ENCODE measurements around the gene CAPN1.

Gene CAPN1

DNA sequence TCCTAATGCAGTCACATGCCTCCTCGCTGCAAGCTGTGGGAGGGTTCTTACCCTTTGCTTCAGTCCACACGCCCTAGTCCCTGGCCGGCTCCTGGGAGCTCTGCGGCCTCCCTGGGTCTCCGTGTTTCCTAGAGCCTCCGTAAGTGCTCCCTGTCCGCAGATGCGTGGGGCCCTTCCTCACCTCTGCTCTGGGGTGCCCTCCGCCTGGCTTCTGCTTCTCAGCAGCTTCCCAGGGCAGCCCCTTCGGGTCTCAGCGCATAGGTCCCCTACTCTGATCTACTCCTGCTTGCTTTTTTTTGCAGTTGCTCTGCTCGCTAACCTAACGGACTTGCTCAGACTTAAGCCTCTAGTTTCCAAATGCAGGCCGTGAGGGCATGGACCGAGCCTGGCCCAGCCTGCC lies 22.4 kb downstream of the CAPN1 start:
- no peak for DNase-seq

DNA sequence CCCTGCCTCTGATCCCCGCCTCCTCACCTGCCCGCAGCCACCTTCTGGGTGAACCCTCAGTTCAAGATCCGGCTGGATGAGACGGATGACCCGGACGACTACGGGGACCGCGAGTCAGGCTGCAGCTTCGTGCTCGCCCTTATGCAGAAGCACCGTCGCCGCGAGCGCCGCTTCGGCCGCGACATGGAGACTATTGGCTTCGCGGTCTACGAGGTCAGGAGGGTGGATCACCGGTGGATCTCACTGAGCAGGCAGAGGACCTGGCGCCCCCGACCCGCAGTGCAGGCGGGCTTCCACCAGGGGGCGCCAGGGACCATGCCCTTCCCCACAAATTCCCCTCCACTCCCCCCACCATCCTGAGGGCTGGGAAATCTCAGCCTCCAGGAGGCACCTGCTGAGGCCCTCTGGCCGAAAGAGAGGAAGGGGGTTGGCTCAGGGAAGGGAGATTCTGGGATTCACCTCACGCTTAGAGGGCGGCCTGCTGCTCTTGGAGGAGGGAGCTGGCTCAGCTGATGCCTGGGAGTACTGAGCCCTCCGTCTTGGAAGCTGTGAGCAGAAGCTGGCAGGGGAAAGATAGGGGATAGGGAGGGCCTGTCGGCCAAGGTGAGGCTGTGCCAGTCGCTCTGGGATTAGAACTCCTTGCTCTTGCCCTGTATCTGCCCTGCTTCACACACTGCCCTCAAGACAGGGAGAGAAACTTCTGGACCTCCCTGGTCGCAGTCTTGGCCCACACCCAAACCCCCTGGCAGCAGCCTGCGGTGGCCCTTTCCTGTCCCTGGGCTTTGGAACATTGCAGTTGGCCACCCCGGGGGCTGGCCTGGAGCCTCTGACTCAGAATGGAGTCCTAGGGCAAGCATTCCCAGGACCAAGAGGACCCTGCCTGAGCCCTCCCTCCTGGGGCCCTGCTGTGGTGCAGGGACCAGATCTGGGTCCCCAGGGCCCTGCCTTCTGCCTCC lies 23.2 kb downstream of the CAPN1 start:
- DNase-seq = no peak

DNA sequence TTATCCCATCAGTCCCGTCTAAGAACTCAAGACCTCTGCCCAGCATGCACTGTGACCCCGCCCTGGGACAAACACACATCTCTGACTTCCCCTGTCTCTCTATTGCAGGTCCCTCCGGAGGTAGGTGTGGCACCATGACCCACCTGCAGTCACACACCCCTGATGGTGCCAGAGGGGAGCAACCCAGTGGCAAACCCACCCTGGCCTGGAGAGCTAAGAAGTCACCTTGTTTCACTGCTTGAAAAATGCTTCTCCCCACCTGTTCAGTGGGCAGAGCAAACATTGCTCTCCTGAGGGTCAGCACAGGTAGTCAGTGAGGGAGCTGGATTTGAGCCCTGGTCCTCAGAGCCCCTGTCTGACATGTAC lies 23.9 kb downstream of the CAPN1 start:
- no peak for DNase-seq

DNA sequence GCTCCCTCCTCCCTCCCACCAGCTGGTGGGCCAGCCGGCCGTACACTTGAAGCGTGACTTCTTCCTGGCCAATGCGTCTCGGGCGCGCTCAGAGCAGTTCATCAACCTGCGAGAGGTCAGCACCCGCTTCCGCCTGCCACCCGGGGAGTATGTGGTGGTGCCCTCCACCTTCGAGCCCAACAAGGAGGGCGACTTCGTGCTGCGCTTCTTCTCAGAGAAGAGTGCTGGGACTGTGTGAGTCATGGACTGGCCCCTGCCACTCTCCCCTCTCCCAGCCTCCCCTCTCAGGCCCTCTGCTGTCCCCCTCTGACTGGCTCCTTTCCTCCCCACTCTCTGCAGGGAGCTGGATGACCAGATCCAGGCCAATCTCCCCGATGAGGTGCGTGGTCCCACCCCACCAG lies 24.7 kb downstream of the CAPN1 start:
- no peak for DNase-seq

DNA sequence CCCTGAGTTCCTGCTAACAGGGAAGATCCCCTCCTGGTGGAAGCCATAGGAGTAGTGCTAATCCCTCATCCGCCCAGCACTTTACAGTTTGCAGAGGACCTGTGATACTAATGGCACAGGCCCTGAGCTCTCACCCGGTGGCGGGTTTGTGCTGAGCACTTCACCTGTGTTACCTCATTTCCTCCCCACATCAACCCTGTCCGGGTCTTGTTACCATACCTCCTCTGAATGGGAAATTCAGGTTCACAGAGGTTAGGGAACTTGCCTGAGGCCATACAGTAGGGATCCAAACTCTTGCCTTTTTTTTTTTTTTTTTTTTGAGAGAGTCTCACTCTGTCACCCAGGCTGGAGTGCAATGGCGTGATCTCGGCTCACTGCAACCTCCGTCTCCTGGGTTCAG lies 25.2 kb downstream of the CAPN1 start:
- DNase-seq = no peak

DNA sequence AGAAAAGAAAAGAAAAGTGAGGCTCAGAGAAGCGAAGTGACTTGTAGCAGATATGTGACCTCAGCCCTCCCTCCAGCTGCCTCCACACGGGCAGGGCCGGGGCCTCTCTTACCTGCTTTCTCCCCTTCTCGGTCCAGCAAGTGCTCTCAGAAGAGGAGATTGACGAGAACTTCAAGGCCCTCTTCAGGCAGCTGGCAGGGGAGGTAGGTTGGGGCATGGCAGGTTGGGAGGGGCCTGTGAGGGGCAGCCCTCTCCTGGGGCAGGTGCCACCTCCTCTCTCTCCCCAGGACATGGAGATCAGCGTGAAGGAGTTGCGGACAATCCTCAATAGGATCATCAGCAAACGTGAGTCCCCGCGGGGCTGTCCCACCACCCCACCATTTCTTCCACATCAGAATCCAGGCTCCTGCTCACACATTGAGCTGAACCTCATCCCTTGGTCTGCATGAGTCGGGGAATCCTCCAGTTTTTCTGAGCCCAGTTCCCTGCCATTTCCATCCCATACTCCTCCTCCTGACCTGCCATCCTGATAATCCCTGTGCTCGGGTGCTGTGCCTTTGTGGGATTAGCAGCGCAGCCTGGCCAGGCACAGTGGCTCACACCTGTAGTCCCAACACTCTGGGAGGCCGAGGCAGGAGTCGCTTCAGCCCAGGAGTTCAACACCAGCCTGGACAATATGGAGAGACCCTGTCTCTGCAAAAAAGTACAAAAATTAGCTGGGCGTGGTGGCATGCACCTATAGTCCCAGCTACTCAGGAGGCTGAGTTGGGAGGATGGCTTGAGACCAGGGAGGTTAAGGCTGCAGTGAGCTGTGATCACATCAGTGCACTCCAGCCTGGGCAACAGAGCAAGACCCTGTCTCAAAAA lies 26.4 kb downstream of the CAPN1 start:
- no peak for DNase-seq

DNA sequence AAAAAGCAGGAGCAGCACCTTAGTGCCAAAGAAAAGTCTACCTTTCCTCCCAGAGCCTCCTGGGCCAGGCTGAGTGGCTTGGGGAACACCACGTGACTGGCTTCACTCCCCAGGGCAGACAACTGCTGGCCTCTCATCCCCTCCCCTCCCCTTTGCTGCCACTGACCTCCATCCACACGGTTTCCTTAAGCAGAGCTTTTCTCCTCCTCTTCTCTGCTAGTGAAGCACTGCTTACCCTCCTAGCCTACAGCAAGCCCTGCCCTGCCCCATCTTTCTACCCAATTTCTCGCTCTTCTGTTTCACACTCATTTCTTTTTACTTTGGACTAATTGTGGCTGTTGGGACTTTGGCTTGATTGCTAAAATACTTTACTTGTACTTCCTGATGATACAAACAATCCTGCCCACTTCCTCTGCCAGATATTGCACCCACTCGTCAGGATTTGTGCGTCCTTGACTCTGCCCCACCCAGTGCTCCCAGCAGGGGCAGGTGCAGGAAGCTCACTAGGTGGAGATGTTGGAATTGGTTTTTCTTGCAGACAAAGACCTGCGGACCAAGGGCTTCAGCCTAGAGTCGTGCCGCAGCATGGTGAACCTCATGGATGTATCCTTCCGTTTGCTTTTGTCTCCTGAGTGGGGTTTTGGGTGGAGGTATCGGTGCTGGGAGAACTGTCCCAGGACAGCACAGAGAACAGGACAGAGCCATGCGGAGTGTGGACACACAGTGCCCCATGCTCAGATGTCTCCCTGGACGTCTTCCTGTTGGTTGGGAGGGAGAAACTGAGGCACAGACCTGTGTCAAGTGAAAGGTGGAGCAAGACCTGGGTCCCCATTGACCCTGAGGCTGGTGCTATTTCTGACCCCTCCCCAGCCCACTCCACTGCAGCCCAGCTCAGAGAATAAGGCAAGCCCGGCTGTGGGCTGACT lies 27.3 kb downstream of the CAPN1 start:
- no peak for DNase-seq

DNA sequence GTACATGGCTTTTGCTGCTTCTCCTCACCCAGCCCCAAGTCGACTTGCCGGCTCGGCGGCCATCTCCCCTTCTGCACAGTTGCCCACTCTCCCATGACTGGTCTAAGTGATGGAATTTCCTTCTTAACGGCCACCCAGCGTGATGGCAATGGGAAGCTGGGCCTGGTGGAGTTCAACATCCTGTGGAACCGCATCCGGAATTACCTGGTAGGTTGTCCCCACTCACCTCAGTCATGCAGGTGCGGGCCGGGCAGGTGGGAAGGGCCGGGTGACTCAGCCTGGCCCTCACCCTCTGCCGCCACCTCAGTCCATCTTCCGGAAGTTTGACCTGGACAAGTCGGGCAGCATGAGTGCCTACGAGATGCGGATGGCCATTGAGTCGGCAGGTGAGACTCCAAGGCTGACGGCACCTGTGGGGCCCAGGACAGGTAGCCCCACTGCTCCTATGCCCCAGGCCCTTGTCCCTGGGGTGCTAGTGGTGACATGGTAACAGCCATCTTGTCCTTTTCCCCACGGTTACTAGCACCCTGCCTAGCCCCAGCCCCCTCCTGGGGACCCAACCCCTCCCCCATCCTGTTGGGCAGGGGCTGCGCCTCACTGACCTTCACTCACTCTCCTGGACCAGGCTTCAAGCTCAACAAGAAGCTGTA lies 28.1 kb downstream of the CAPN1 start:
- no peak for DNase-seq

DNA sequence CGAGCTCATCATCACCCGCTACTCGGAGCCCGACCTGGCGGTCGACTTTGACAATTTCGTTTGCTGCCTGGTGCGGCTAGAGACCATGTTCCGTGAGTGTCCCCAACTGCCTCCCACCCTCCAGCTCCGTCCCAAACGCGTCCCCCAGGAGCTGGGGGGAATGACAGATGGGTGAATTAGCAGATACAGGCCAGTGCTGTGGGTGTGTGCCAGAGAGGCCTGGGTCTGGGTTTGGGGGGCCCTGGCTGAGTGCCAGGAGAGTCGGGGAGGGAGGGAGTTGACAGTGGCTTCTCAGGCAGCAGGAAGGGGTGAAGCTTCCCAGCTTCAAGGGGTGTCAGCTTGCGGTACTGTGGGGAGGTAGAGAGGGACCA lies 28.6 kb downstream of the CAPN1 start:
- no peak for DNase-seq

DNA sequence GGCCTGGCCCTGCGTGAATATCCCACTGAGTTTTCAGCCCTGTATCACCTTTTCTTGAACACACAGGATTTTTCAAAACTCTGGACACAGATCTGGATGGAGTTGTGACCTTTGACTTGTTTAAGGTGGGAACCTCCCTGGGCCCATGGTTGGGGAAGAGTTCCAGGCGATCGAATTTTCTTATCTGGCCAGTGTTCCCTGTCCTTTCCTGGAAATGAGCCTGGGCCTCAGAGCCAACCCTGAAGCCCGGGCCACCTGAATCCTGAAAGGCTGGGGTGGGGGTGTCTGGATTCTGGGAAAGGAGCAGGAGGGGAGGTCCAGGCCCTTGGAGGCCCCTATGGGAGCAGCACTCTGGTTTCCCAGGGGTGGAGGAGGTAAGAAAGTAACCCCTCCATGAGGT lies 29.0 kb downstream of the CAPN1 start:
- DNase-seq = no peak

DNA sequence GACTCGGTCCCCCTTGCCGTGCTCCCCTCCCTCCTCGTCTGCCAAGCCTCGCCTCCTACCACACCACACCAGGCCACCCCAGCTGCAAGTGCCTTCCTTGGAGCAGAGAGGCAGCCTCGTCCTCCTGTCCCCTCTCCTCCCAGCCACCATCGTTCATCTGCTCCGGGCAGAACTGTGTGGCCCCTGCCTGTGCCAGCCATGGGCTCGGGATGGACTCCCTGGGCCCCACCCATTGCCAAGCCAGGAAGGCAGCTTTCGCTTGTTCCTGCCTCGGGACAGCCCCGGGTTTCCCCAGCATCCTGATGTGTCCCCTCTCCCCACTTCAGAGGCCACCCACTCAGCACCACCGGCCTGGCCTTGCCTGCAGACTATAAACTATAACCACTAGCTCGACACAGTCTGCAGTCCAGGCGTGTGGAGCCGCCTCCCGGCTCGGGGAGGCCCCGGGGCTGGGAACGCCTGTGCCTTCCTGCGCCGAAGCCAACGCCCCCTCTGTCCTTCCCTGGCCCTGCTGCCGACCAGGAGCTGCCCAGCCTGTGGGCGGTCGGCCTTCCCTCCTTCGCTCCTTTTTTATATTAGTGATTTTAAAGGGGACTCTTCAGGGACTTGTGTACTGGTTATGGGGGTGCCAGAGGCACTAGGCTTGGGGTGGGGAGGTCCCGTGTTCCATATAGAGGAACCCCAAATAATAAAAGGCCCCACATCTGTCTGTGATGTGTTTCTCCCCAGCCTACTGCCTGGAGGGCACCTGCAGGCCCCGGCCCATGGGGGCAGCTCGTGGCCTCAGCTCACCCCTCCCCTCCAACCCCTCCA lies 29.8 kb downstream of the CAPN1 start:
- DNase-seq = no peak

DNA sequence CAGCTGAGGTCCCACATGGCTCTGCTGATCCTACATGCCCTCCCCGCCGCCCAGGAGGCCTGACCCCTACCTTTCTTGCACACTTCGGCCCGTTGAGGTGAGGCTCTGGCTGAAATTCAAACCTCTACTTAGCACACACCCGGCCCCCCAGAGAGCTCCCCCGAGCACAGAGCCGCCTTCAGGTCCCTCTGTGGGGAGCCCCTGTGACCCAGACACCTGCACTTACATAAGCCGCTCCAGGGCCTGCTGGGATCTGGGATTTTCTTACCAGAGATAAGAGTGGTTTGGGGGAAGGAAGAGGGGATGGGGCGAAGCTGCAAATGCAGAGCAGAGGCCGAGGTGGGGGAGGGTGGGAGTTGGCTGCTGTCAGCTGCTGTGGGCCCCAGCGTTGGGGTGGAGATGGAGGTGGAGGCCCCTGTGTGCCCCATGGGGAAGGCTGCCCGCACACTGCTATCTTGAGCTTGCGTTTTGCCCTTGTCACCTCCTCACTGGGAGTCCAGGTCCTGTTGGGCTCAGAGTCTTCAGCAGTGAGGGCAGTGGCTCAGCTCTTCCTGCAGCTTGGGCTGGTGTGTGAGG lies 30.6 kb downstream of the CAPN1 start:
- DNase-seq = no peak

DNA sequence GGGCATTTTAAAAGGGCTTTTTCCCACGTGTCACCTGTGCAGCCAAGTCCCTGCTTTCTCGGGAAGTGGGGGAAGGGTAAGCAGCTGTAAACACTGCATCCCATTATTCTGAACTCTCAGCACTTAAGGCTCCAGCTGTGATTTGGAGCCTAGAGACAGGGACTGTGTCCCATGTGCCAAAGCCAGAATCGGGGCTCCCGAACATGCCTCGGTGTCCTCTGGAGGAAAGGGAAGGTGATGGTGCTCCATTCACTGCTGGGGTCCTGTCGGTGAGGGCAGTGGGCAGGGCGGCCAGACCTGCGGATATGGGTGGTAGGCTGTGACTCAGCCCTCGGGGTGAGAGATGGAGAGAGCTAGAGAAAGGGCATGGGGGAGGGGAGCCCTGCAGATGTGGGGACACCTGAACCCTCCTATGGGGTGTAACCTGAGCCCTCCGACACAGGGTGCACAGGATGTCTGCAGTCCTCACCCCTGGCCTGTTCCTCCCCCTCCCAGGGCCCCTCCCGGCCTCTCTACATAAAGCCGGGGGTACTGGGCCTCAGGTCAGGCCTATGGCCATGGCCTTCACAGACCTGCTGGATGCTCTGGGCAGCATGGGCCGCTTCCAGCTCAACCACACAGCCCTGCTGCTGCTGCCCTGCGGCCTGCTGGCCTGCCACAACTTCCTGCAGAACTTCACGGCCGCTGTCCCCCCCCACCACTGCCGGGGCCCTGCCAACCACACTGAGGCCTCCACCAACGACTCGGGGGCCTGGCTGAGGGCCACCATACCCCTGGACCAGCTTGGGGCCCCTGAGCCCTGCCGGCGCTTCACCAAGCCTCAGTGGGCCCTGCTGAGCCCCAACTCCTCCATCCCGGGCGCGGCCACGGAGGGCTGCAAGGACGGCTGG lies 31.8 kb downstream of the CAPN1 start:
- DNase-seq = peak; percentile 7

DNA sequence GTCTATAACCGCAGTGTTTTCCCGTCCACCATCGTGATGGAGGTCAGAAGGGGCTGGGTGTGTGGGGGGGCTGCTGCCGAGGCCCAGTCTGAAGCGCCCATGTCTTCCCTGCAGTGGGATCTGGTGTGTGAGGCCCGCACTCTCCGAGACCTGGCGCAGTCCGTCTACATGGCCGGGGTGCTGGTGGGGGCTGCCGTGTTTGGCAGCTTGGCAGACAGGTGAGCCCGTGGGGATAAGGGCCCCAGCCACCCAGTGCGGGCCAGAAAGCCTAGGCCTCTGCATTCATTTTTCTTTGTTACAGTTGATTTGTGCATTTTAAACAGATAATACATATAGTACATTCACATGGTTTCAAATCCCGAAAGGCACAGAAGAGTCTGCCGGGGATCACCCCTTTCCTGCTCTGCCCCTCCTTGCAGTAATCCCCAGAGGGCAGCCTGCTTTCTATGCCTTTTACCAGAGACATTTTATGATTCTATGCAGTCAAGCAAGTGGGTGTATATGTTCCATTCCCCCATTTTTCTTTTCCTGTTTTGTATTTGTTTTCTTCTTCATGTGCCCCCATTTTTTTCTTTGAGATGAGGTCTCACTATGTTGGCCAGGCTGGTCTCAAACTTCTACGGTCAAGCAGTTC lies 32.6 kb downstream of the CAPN1 start:
- DNase-seq = no peak

DNA sequence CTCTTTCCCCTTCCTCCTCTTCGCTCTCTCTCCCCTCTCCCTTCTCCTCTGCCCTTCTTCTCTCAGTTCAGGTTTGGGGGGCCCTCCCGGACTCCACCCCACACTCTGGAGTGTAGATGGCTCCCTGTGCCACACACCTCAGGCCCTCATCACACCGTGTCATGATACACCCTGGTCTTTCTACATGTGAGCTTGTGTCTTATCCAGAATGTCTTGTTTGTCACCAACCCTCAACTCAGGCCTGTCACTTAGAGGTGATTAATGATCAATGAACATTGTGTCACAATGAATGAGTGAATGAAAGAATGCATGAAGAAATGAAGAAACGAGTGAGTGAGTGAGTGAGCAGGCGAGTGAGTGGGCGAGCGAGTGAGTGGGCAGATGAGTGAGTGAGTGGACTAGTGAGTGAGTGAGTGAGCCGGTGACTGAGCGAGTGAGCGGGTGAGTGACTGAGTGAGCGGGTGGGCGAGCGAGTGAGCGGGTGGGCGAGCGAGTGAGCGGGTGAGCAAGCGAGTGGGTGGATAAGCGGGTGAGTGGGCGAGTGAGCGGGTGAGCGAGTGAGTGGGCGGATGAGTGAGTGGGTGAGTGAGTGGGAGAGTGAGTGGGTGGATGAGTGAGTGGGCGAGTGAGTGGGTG lies 33.8 kb downstream of the CAPN1 start:
- no peak for DNase-seq

DNA sequence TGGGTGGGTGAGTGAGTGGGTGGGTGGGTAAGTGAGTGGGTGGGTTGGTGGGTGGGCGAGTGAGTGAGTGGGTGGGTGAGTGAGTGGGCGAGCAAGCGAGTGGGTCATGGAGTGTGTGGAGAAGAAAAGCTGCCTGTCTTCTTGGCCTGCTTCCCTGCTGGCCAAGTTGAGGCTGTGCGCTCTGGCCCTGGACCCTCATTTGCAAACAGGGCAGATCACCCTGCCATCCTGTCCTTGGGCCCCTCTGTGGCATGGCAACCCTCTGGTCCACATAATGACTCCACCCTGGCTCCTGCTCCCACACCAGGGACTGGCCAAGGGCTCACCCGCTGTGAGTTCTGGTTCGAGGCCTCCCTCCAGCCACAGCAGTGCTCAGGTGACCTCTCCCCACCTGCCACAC lies 35.1 kb downstream of the CAPN1 start:
- no peak for DNase-seq

DNA sequence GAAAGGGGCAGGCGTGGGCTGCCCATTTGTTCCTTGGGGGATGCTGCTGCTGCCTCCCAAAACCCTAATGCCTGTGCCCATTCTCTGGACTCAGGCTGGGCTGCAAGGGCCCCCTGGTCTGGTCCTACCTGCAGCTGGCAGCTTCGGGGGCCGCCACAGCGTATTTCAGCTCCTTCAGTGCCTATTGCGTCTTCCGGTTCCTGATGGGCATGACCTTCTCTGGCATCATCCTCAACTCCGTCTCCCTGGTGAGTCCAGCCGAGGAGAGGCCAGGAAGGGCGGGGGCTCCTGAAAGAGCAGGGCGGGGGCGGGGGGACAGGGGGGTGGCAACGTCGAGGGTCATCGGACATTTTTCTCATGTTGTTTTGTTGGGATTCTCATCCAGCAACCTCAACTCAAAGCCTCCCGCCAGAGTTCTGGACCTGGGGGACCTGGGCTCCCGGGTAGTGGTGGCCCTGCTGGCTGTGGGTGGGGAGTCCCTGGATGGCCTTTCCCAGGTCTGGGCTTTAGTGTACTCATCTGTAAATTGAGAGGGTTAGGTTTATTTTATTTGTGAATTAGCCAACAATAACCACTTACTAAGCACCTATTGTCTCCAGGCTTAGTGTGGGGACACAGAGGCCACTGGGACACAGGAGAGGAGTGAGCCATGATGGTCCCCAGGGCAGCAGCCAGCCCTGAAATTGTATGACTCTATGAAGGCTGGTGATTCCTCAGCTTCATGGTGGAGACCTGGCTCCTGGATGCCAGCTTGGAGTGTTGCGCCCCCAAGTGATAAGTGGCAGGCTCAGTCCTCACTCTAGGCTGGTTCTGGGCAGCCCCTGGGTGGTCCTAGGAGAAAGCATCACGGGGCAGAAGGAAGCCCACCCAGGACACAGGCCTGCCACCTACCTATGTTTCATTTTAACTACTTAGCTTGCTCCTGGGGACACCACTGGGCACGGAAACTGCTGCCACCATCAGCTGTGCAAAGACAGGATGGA lies 36.0 kb downstream of the CAPN1 start:
- no peak for DNase-seq

DNA sequence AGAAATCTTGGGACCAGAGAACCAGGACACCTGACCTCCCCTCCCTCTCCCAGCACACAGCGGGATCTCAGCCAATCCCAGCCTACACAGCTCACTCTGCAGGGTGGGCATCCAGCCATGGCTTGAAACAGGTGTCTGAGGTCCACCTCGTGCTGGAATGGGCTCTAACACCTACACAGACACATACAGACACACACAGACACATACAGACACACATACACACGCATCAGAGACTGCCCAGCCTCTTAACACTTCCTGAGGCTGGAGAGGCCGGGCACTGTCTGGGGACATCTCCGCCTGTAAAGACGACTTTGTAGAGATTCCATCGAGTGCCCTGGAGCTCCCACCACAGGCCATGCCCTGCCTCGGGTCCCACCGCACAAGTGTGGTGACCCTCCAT lies 36.7 kb downstream of the CAPN1 start:
- DNase-seq = no peak
